PC-9 (cell line): Measurements from ENCODE around the gene SLC9A9.

ENCODE experiments used
- CTCF ChIP-seq: fragments of 200-600 bp; sonication (generic); conservative IDR thresholded peaks from 2 replicates; pipeline ENCODE4 v1.6.1; 2017; ENCODE audit warnings: mixed run types, antibody characterized with exemption, mild to moderate bottlenecking, moderate library complexity
- EZH2 ChIP-seq: fragments of 200-600 bp; sonication (generic); IDR thresholded peaks from 2 replicates; pipeline ENCODE4 v1.8.0; 2017; ENCODE audit warnings: antibody characterized with exemption, low read depth

- TF ChIP-seq CTCF (no peak), EZH2 (no peak)
Measured at GRCh38 chr3:143266511-143266910, 581.8 kb downstream of the SLC9A9 start.
